GM18519 (cell line): ENCODE measurements around the gene CPNE6.

Source experiments
- ATAC-seq: cut with Tn5 transposase; IDR thresholded peaks from one replicate; pipeline ENCODE4 v1.9.1; 2021; ENCODE audit warnings: mild to moderate bottlenecking, moderate library complexity; ENCODE audit not compliant: unreplicated experiment, low FRiP score

The CPNE6 gene

GRCh38 chr14:24053548-24054323 is 17.6 kb upstream of the CPNE6 start:
- ATAC-seq, result no peak

- ATAC-seq, result no peak
Observed at GRCh38 chr14:24054324-24054641, 17.1 kb upstream of the CPNE6 start.

- ATAC-seq, result no peak
Observed at GRCh38 chr14:24054646-24055045, 16.7 kb upstream of the CPNE6 start.

DNA sequence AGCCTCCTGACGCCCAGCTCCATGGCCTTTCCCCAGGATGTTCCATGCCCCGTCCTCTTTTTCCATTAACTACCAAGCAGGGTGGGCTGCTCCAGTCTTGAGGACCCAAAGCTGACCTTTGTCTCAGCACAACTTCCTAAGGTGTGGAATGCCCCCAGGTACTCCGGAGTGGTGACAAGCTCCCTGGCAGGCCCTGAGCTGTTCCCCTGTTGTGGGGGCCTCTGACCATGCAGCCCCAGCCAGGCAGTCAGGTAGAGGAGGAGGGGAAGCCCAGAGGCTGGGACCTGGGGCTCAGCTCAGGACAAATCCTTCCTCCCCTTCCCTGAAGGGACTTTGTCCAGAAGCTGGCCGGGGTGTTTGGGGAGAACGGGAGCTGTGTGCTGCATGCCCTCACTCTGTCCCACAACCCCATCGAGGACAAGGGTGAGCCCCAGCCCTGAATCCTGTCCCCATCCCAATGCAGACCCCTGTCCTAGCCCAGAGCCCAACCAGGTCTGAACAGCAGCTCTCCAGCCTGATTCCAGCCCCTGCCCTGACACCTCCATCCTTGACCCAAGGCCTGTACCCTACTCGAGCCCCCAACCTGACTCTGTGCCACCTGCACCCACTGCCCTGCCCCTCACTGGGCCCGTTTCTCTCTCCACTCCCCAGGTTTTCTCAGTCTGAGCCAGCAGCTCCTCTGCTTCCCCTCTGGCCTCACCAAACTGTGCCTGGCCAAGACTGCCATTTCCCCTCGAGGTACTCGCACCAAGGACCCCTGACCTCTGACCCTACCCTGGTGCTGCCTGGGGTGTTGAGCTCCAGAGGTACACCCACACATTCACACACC is 15.2 kb upstream of the CPNE6 start:
- no peak for ATAC-seq

DNA sequence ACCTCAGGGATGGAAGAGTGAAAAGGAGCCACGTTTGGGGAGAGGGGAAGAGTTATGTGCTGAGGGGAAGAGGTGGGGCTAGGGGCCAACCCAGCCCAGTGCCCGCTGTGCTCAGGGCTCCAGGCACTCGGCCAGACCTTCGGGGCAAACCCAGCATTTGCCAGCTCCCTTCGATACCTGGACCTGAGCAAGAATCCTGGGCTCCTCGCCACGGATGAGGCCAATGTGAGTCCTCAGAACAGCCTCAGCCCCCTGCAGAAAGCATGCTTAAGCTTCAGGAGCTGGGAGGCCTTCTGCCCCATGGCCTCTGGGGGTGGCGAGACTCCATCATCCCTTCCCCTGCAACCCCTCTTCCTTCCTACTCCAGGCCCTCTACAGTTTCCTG is 14.6 kb upstream of the CPNE6 start:
- ATAC-seq, result no peak

GRCh38 chr14:24057271-24057670 is 14.1 kb upstream of the CPNE6 start:
- ATAC-seq, result no peak

- no peak for ATAC-seq
Observed at GRCh38 chr14:24057867-24058259, 13.5 kb upstream of the CPNE6 start.

GRCh38 chr14:24058260-24058950 is 13.0 kb upstream of the CPNE6 start:
- ATAC-seq, result no peak

- no peak for ATAC-seq
Observed at GRCh38 chr14:24058951-24059475, 12.3 kb upstream of the CPNE6 start.

DNA sequence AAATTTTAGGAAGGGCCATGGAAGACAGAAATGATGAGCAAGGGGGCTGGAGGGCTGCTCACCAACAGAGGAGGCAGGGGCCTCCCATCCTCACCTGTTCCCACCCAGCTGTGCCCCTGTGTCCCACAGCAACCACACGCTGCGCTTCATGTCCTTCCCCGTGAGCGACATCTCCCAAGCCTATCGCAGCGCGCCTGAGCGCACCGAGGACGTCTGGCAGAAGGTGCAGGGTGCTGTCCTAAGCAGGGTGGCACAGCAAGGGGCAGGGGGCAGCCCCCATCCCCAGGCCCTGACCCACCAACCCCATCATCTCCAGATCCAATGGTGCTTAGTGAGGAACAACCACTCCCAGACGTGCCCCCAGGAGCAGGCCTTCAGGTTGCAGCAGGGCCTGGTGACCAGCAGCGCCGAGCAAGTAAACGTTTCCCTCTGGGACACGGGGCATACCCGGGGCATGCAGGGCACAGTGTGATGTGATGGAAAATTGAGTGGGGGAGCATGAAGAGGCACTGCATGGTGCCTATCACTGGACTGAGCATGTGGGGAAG is 11.4 kb upstream of the CPNE6 start:
- ATAC-seq, result no peak

DNA sequence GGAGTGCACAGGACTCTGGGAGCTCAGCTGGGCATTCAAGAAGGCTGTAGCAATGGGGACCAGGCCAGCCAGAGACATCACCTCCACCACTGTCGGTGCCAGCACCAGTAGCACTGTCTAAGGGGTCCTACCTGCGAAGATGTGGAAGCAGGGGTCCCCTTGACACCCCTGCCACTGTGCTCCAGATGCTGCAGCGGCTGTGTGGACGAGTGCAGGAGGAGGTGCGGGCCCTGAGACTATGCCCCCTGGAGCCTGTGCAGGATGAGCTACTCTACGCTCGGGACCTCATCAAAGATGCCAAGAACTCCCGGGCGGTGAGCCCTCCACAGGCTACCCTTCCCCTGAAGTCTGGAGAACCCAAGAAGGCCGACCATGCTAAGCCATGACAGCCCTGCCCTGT is 10.9 kb upstream of the CPNE6 start:
- no peak for ATAC-seq

- no peak for ATAC-seq
Observed at GRCh38 chr14:24060984-24061913, 10.1 kb upstream of the CPNE6 start.

DNA sequence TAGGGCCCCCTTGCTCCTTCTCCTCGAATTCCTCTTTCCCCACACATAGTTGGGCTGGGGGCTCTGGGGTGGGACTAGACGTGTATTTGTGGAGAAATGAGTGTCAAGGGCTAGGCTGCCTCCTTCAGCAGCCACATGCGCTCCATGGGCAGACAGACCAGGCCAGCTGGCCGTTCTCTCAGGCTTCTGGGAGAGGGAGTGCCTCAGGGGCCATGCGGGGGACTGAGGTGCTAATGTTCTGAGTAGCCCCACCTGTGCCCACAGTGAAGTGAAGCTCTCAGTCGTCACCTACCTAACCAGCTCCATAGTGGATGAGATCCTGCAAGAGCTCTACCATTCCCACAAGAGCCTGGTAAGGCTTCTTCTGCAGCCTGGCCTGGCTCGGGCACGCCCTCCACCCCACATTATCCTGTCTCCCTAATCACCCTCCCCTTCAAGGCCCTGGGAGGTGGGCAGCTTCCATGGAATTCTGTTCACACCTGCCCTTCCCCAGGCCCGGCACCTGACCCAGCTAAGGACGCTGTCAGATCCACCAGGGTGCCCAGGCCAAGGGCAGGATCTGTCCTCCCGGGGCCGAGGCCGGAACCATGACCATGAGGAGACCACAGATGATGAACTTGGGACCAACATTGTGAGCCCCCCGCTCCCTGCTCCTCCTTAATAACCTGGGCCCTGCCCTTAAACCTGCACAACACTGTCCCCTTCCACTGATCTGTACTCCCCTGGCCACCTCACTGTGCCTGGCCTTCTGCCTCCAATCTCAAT is 9.0 kb upstream of the CPNE6 start:
- ATAC-seq, result no peak

GRCh38 chr14:24063263-24063836 is 8.0 kb upstream of the CPNE6 start:
- no peak for ATAC-seq

- no peak for ATAC-seq
Observed at GRCh38 chr14:24064091-24064795, 7.1 kb upstream of the CPNE6 start.

- ATAC-seq, result no peak
Observed at GRCh38 chr14:24064856-24065255, 6.5 kb upstream of the CPNE6 start.

DNA sequence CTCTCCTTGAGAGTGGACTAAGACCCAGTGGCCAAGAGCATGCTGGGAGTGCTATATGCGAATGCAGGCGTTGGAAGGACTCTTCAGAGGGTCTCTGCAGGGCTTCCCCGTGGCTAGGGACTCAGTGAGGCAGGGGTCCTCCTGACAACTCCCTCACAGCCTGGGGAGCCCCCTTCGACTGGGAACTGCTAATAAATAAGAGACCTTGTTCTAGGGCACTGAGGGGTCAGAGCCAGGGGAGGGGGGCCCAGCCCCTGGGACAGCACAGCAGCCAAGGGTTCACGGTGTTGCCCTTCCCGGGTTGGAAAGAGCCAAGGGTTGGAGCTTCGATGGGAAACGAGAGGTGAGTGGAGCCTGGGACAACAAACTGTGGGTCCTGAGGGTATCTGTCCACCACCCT is 6.0 kb upstream of the CPNE6 start:
- no peak for ATAC-seq

DNA sequence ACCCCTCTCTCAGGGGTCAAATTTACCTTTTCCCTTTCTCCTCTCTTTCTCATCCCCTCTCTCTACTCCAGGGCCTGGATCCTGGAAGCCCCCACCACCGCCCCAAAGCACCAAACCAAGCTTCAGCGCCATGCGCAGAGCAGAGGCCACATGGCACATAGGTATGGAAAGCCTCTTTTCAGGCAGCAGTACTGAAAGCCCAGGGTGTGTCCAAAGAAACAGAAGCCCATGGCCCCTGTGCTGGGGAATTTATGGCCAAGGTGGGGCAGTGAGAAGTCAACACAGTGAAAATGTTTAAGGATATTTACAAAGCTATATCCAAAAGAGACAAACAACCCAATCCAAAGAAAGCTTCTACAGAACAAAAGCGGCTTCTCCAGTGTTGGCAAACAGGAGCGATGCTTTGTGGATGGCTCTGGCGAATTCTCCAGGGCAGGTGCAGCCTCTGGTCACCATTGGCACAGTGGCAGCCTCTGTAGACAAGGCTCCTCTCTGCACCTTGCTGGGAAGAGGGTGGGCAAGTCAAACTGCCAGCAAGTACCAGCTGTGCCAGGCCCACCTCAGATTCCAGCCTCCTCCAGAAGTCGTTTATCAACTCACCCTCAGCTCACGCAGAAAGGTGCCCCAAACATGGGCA is 4.7 kb upstream of the CPNE6 start:
- no peak for ATAC-seq
